Smooth muscle cell (in vitro differentiated cells): Measurements from ENCODE around the gene THADA. TPM values are rescaled to one million over a fixed set of nuclear protein-coding genes. Genes with fewer than 3 reads are reported as not detected.

Experiments used
- DNase-seq: peaks from one replicate; lab custom pipeline; 2025; ENCODE audit not compliant: unreplicated experiment; lab: John Stamatoyannopoulos, UW
- H2AFZ ChIP-seq: fragments of 200-600 bp; sonication (generic); 2 replicates; pipeline ENCODE4 v1.6.0; 2016; ENCODE audit warnings: antibody characterized with exemption, low read depth, mild to moderate bottlenecking
- H3F3A ChIP-seq: fragments of 200-600 bp; sonication (generic); 2 replicates; pipeline ENCODE4 v1.6.0; 2017; ENCODE audit warnings: antibody characterized with exemption, low read depth
- H3K27ac ChIP-seq: fragments of 200-600 bp; sonication (generic); 2 replicates; pipeline ENCODE4 v1.5.1; 2016; ENCODE audit warnings: low read depth, mild to moderate bottlenecking
- H3K27me3 ChIP-seq: fragments of 200-600 bp; sonication (generic); 2 replicates; pipeline ENCODE4 v1.6.1; 2016; ENCODE audit warnings: low read depth, mild to moderate bottlenecking
- H3K36me3 ChIP-seq: fragments of 200-600 bp; sonication (generic); 2 replicates; pipeline ENCODE4 v1.5.1; 2016; ENCODE audit warnings: low read depth
- H3K4me1 ChIP-seq: fragments of 200-600 bp; sonication (generic); 2 replicates; pipeline ENCODE4 v1.5.1; 2016; ENCODE audit warnings: low read depth
- H3K4me2 ChIP-seq: fragments of 200-600 bp; sonication (generic); 2 replicates; pipeline ENCODE4 v1.6.0; 2016; ENCODE audit warnings: mild to moderate bottlenecking
- H3K4me3 ChIP-seq: fragments of 200-600 bp; sonication (generic); 2 replicates; pipeline ENCODE4 v1.5.1; 2016; ENCODE audit warnings: mild to moderate bottlenecking
- H3K79me2 ChIP-seq: fragments of 200-600 bp; sonication (generic); 2 replicates; pipeline ENCODE4 v1.6.0; 2016; ENCODE audit warnings: low read depth, mild to moderate bottlenecking
- H3K9ac ChIP-seq: fragments of 200-600 bp; sonication (generic); 2 replicates; pipeline ENCODE4 v1.6.0; 2016; ENCODE audit warnings: low read depth
- H3K9me3 ChIP-seq: fragments of 200-600 bp; sonication (generic); replicated peaks from 2 replicates; pipeline ENCODE4 v1.5.1; 2016; ENCODE audit warnings: low read depth
- H4K20me1 ChIP-seq: fragments of 200-600 bp; sonication (generic); 2 replicates; pipeline ENCODE4 v1.6.0; 2016; ENCODE audit warnings: low read depth
- CTCF ChIP-seq: fragments of 200-600 bp; sonication (generic); IDR thresholded peaks from 2 replicates; pipeline ENCODE4 v1.5.1; 2017; ENCODE audit warnings: borderline replicate concordance, mild to moderate bottlenecking, antibody characterized with exemption; ENCODE audit not compliant: insufficient read depth, poor library complexity, severe bottlenecking
- WGBS: methylation state at CpG from one replicate; pipeline ENCODE4 v1.1.7; 2016; ENCODE audit warnings: low lambda C conversion rate; 5-methylcytosine and 5-hydroxymethylcytosine counted together
- polyA plus RNA-seq: library from polyadenylated mRNA; unstranded; fragments of >200 nt; fragmentation: Nextera tagmentation; extraction: Ambion mirVana; gene quantifications from 2 replicates; pipeline ENCODE4 v1.2.1, GENCODE V29; 2016
- total RNA-seq: library from RNA; depleted of rRNA; stranded (reverse); fragments of >200 nt; gene quantifications from 2 replicates; pipeline ENCODE4 v1.2.3, GENCODE V29; 2014

The THADA gene
- total and polyA plus RNA-seq, 2 experiments from 2014 or later = 11.3 to 20.9 TPM

- Histone ChIP-seq H3K27me3 (no peaks in the 10 kb centered on the region), H2AFZ (no peak overlapping the region), H3K4me3 (no peak overlapping the region), H3K4me1 (peaks cover 5% of the 10 kb centered on the region), H3K79me2 (no peaks in the 10 kb centered on the region), H3K27ac (no peak overlapping the region), H3K9ac (no peak overlapping the region), H3K4me2 (no peak overlapping the region), H3K36me3 (no peaks in the 10 kb centered on the region), H3K9me3 (no peaks in the 10 kb centered on the region), H3F3A (no peaks in the 10 kb centered on the region), H4K20me1 (no peaks in the 10 kb centered on the region)
- WGBS = over 99% methylated on average over 3 of the region's 3 CpGs
- DNase-seq = no peak
- no peak for TF ChIP-seq CTCF
These were observed 80.6 kb downstream of the THADA start for GRCh38 chr2:43515248-43515647.

- Histone ChIP-seq H3K27ac (no peak overlapping the region), H3K9ac (no peak overlapping the region), H3K79me2 (no peaks in the 10 kb centered on the region), H3K4me1 (no peaks in the 10 kb centered on the region), H3K36me3 (no peaks in the 10 kb centered on the region), H4K20me1 (no peaks in the 10 kb centered on the region), H2AFZ (no peak overlapping the region), H3K4me3 (no peak overlapping the region), H3K27me3 (no peaks in the 10 kb centered on the region), H3K4me2 (no peak overlapping the region), H3K9me3 (no peaks in the 10 kb centered on the region), H3F3A (no peaks in the 10 kb centered on the region)
- TF ChIP-seq CTCF = no peak
- DNase-seq = no peak
- WGBS = 97% methylated on average over 3 of the region's 3 CpGs
These were observed 82.0 kb downstream of the THADA start for GRCh38 chr2:43513796-43514195.

GRCh38 chr2:43513216-43513615 is 82.6 kb downstream of the THADA start:
- Histone ChIP-seq H3K79me2 (no peaks in the 10 kb centered on the region), H3K4me2 (no peak overlapping the region), H3F3A (no peaks in the 10 kb centered on the region), H3K36me3 (no peaks in the 10 kb centered on the region), H3K27me3 (no peaks in the 10 kb centered on the region), H2AFZ (no peak overlapping the region), H3K4me1 (no peaks in the 10 kb centered on the region), H3K9ac (no peak overlapping the region), H4K20me1 (no peaks in the 10 kb centered on the region), H3K9me3 (no peaks in the 10 kb centered on the region), H3K4me3 (no peak overlapping the region), H3K27ac (no peak overlapping the region)
- no peak for TF ChIP-seq CTCF
- no peak for DNase-seq

- Histone ChIP-seq H3F3A (no peaks in the 10 kb centered on the region), H3K9me3 (no peaks in the 10 kb centered on the region), H4K20me1 (no peaks in the 10 kb centered on the region), H3K36me3 (no peaks in the 10 kb centered on the region), H3K4me3 (no peak overlapping the region), H3K4me1 (no peaks in the 10 kb centered on the region), H2AFZ (no peak overlapping the region), H3K27ac (no peak overlapping the region), H3K9ac (no peak overlapping the region), H3K79me2 (no peaks in the 10 kb centered on the region), H3K4me2 (no peak overlapping the region), H3K27me3 (no peaks in the 10 kb centered on the region)
- DNase-seq = no peak
- no peak for TF ChIP-seq CTCF
- WGBS = 98% methylated on average over 3 of the region's 3 CpGs
These were observed 84.6 kb downstream of the THADA start for GRCh38 chr2:43511199-43511598.
